Epithelial cell of esophagus (primary cell): ENCODE results near the gene DNAJC1.

Source experiments
- DNase-seq: peaks from one replicate; pipeline ENCODE4 v3.0.0; 2010; ENCODE audit warnings: low read depth
- H3K4me3 ChIP-seq: 2 replicates; pipeline ENCODE4 v1.5.1; 2011; ENCODE audit warnings: mild to moderate bottlenecking, low read length, control low read depth
- CTCF ChIP-seq: IDR thresholded peaks from 2 replicates; pipeline ENCODE4 v1.5.1; 2011; ENCODE audit warnings: low read depth, mild to moderate bottlenecking, low read length, control low read depth, inconsistent platforms; ENCODE audit not compliant: insufficient read depth; ENCODE audit errors: missing control alignments

The DNAJC1 gene

GRCh38 chr10:22003177-22003963 lies at the start of gene DNAJC1:
DNAJC1 (minus strand) TSS chr10:22003730; CDS start chr10:22003434, 296 bp downstream.
- peak within 1 kb of the TSS; percentile 71 for H3K4me3 ChIP-seq
- no peak for TF ChIP-seq CTCF
- peak; percentile 96 for DNase-seq

GRCh38 chr10:22053048-22053447 lies 49.5 kb upstream of the DNAJC1 start:
- no peak for DNase-seq
- H3K4me3 ChIP-seq, result no peak overlapping the region
- no peak for TF ChIP-seq CTCF

- no peak for TF ChIP-seq CTCF
- no peak overlapping the region for H3K4me3 ChIP-seq
- DNase-seq, result peak; percentile 9
Measured at GRCh38 chr10:22049635-22050034, 46.1 kb upstream of the DNAJC1 start.

GRCh38 chr10:22047812-22048211 lies 44.3 kb upstream of the DNAJC1 start:
- no peak for TF ChIP-seq CTCF
- no peak for DNase-seq
- no peak overlapping the region for H3K4me3 ChIP-seq

- no peak for DNase-seq
- TF ChIP-seq CTCF, result no peak
- H3K4me3 ChIP-seq, result no peak overlapping the region
Measured at GRCh38 chr10:22043327-22043633, 39.8 kb upstream of the DNAJC1 start.

GRCh38 chr10:22042557-22043326 lies 39.2 kb upstream of the DNAJC1 start:
- no peak overlapping the region for H3K4me3 ChIP-seq
- TF ChIP-seq CTCF, result no peak
- peak; percentile 23 for DNase-seq
